Measurements from ENCODE around the gene CPT1A. TPM values are rescaled to one million over a fixed set of nuclear protein-coding genes. Genes with fewer than 3 reads are reported as not detected.

Gene CPT1A
- total RNA-seq, 2 donors from 2014 or later = 23.0 to 41.3 TPM

GRCh38 chr11:68784653-68785052 lies 57.1 kb downstream of the CPT1A start:
- Mint-ChIP-seq H3K9me3 (no peaks in the 10 kb centered on the region), H3K36me3 (peaks cover 6 to 7% of the 10 kb centered on the region in 2 donors), H3K27ac (no peak overlapping the region)
- ATAC-seq (no peak), DNase-seq (ENCODE audit: low spot score in 2 of 2) (no peak)

GRCh38 chr11:68783216-68783821 lies 58.4 kb downstream of the CPT1A start:
- H3K9me3 Mint-ChIP-seq = no peaks in the 10 kb centered on the region
- peak overlapping the region in 1 of 2 donors; percentile 24 for H3K27ac Mint-ChIP-seq
- ATAC-seq = no peak
- DNase-seq (ENCODE audit: low spot score in 2 of 2) = no peak
- H3K36me3 Mint-ChIP-seq = peaks cover 6 to 7% of the 10 kb centered on the region in 2 donors

- H3K27ac Mint-ChIP-seq = peak overlapping the region in 1 of 2 donors; percentile 81
- DNase-seq (ENCODE audit: low spot score in 2 of 2) = no peak
- peaks cover 6 to 7% of the 10 kb centered on the region in 2 donors for H3K36me3 Mint-ChIP-seq
- no peaks in the 10 kb centered on the region for H3K9me3 Mint-ChIP-seq
- no peak for ATAC-seq
Measured at GRCh38 chr11:68782711-68783110, 59.0 kb downstream of the CPT1A start.

GRCh38 chr11:68780829-68781228 lies 60.9 kb downstream of the CPT1A start:
- DNase-seq (ENCODE audit: low spot score in 2 of 2) (no peak), ATAC-seq (peak; percentile 18 to 39)
- H3K27ac Mint-ChIP-seq = peak overlapping the region in 1 of 2 donors; percentile 22
- H3K9me3 Mint-ChIP-seq = no peaks in the 10 kb centered on the region
- H3K36me3 Mint-ChIP-seq = peaks cover 6 to 7% of the 10 kb centered on the region in 2 donors

- peaks cover 6 to 7% of the 10 kb centered on the region in 2 donors for H3K36me3 Mint-ChIP-seq
- no peak for ATAC-seq
- no peak for DNase-seq (ENCODE audit: low spot score in 2 of 2)
- H3K27ac Mint-ChIP-seq = peak overlapping the region in 1 of 2 donors; percentile 90
- no peaks in the 10 kb centered on the region for H3K9me3 Mint-ChIP-seq
Measured at GRCh38 chr11:68778205-68778604, 63.5 kb downstream of the CPT1A start.

- ATAC-seq (no peak), DNase-seq (ENCODE audit: low spot score in 2 of 2) (no peak)
- peaks cover 6 to 10% of the 10 kb centered on the region in 2 donors for H3K36me3 Mint-ChIP-seq
- peak overlapping the region; percentile 50 to 64 for H3K27ac Mint-ChIP-seq
- H3K9me3 Mint-ChIP-seq = no peaks in the 10 kb centered on the region
Measured at GRCh38 chr11:68776442-68777235, 65.1 kb downstream of the CPT1A start.

- ATAC-seq (no peak), DNase-seq (ENCODE audit: low spot score in 2 of 2) (no peak)
- H3K36me3 Mint-ChIP-seq = peaks cover 5 to 9% of the 10 kb centered on the region in 2 donors
- peak overlapping the region; percentile 50 to 64 for H3K27ac Mint-ChIP-seq
- H3K9me3 Mint-ChIP-seq = no peaks in the 10 kb centered on the region
Measured at GRCh38 chr11:68775951-68776388, 65.7 kb downstream of the CPT1A start.

- ATAC-seq (no peak), DNase-seq (ENCODE audit: low spot score in 2 of 2) (no peak)
- Mint-ChIP-seq H3K27ac (no peak overlapping the region), H3K36me3 (peaks cover 0 to 4% of the 10 kb centered on the region in 2 donors), H3K9me3 (no peaks in the 10 kb centered on the region)
Measured at GRCh38 chr11:68774194-68774585, 67.5 kb downstream of the CPT1A start.

- Mint-ChIP-seq H3K9me3 (no peaks in the 10 kb centered on the region), H3K27ac (no peak overlapping the region), H3K36me3 (peaks cover 0 to 4% of the 10 kb centered on the region in 2 donors)
- no peak for DNase-seq (ENCODE audit: low spot score in 2 of 2)
- ATAC-seq = no peak
Measured at GRCh38 chr11:68773521-68774193, 68.1 kb downstream of the CPT1A start.

GRCh38 chr11:68772936-68773335 lies 68.8 kb downstream of the CPT1A start:
- ATAC-seq (no peak), DNase-seq (ENCODE audit: low spot score in 2 of 2) (no peak)
- no peaks in the 10 kb centered on the region for H3K9me3 Mint-ChIP-seq
- H3K36me3 Mint-ChIP-seq = peaks cover 0 to 4% of the 10 kb centered on the region in 2 donors
- H3K27ac Mint-ChIP-seq = no peak overlapping the region

GRCh38 chr11:68770781-68771180 lies 70.9 kb downstream of the CPT1A start:
- DNase-seq (ENCODE audit: low spot score in 2 of 2) (no peak), ATAC-seq (no peak)
- Mint-ChIP-seq H3K27ac (no peak overlapping the region), H3K36me3 (peaks cover 0 to 4% of the 10 kb centered on the region in 2 donors), H3K9me3 (no peaks in the 10 kb centered on the region)

- no peak overlapping the region for H3K27ac Mint-ChIP-seq
- DNase-seq (ENCODE audit: low spot score in 2 of 2) (no peak), ATAC-seq (no peak)
- no peaks in the 10 kb centered on the region for H3K36me3 Mint-ChIP-seq
- H3K9me3 Mint-ChIP-seq = no peaks in the 10 kb centered on the region
Measured at GRCh38 chr11:68767672-68768071, 74.0 kb downstream of the CPT1A start.

- Mint-ChIP-seq H3K9me3 (no peaks in the 10 kb centered on the region), H3K27ac (no peak overlapping the region), H3K36me3 (no peaks in the 10 kb centered on the region)
- DNase-seq (ENCODE audit: low spot score in 2 of 2) (no peak), ATAC-seq (no peak)
Measured at GRCh38 chr11:68766786-68767185, 74.9 kb downstream of the CPT1A start.

GRCh38 chr11:68764746-68765145 lies 77.0 kb downstream of the CPT1A start:
- Mint-ChIP-seq H3K27ac (peak overlapping the region in 1 of 2 donors; percentile 81), H3K9me3 (no peaks in the 10 kb centered on the region), H3K36me3 (peaks cover 0 to 4% of the 10 kb centered on the region in 2 donors)
- no peak for DNase-seq (ENCODE audit: low spot score in 2 of 2)
- no peak for ATAC-seq

- no peak for DNase-seq (ENCODE audit: low spot score in 2 of 2)
- peak overlapping the region; percentile 59 to 81 for H3K27ac Mint-ChIP-seq
- peak in 1 of 2 donors; percentile 24 for ATAC-seq
- no peaks in the 10 kb centered on the region for H3K9me3 Mint-ChIP-seq
- peaks cover 0 to 4% of the 10 kb centered on the region in 2 donors for H3K36me3 Mint-ChIP-seq
Measured at GRCh38 chr11:68763926-68764657, 77.6 kb downstream of the CPT1A start.

GRCh38 chr11:68763181-68763721 lies 78.5 kb downstream of the CPT1A start:
- ATAC-seq = no peak
- DNase-seq (ENCODE audit: low spot score in 2 of 2) = no peak
- peak overlapping the region in 1 of 2 donors; percentile 59 for H3K27ac Mint-ChIP-seq
- peaks cover 0 to 4% of the 10 kb centered on the region in 2 donors for H3K36me3 Mint-ChIP-seq
- no peaks in the 10 kb centered on the region for H3K9me3 Mint-ChIP-seq

Data from activated naive CD4-positive, alpha-beta T cell treated with anti-CD3 and anti-CD28 coated beads, Interleukin-2, amount 50 U/mL, for 72 hours (primary cell).